SK-N-SH treated with all-trans-retinoic acid at 6 μM for 48 hours (cell line): ENCODE measurements around the gene CHST12.

ENCODE experiments used
- ATAC-seq: fragments of 200-7000 bp; cut with Tn5 transposase; 3 replicates; pipeline ENCODE4 v1.9.1; 2020; ENCODE audit warnings: mild to moderate bottlenecking, moderate library complexity
- ARNTL ChIP-seq: fragments of 450-650 bp; formaldehyde crosslinking; IDR thresholded peaks from 2 replicates; pipeline ENCODE4 v1.5.0; 2020; ENCODE audit warnings: low read depth, mild to moderate bottlenecking, moderate library complexity, borderline replicate concordance
- BACH2 ChIP-seq: fragments of 250-450 bp; sonication (Bioruptor Pico); IDR thresholded peaks from 2 replicates; pipeline ENCODE4 v1.9.0; 2021; ENCODE audit warnings: mild to moderate bottlenecking, borderline replicate concordance
- CSDC2 ChIP-seq: fragments of 250-450 bp; sonication (Bioruptor Pico); IDR thresholded peaks from 2 replicates; pipeline ENCODE4 v1.5.0; 2020; ENCODE audit warnings: mild to moderate bottlenecking, moderate library complexity
- CSRNP3 ChIP-seq: fragments of 250-450 bp; sonication (Bioruptor Pico); IDR thresholded peaks from 2 replicates; pipeline ENCODE4 v1.5.1; 2021; ENCODE audit warnings: mild to moderate bottlenecking, moderate library complexity
- ESRRG ChIP-seq: fragments of 250-450 bp; sonication (Bioruptor Pico); IDR thresholded peaks from 2 replicates; pipeline ENCODE4 v1.6.1; 2021; ENCODE audit warnings: mild to moderate bottlenecking
- GLIS3 ChIP-seq: fragments of 250-450 bp; sonication (Bioruptor Pico); IDR thresholded peaks from 2 replicates; pipeline ENCODE4 v1.5.0; 2020; ENCODE audit warnings: mild to moderate bottlenecking, moderate library complexity
- ISL1 ChIP-seq: fragments of 250-450 bp; sonication (Bioruptor Pico); IDR thresholded peaks from 2 replicates; pipeline ENCODE4 v2.1.2; 2022; ENCODE audit warnings: mild to moderate bottlenecking, moderate library complexity
- OSR1 ChIP-seq: fragments of 250-450 bp; sonication (Bioruptor Pico); IDR thresholded peaks from 2 replicates; pipeline ENCODE4 v1.8.0; 2022; ENCODE audit warnings: moderate library complexity, mild to moderate bottlenecking, inconsistent platforms
- PATZ1 ChIP-seq: fragments of 250-450 bp; sonication (Bioruptor Pico); IDR thresholded peaks from 2 replicates; pipeline ENCODE4 v1.8.0; 2020; ENCODE audit warnings: mild to moderate bottlenecking, moderate library complexity, borderline replicate concordance
- POU6F1 ChIP-seq: fragments of 250-450 bp; sonication (Bioruptor Pico); IDR thresholded peaks from 2 replicates; pipeline ENCODE4 v1.8.0; 2021; ENCODE audit warnings: low read depth, mild to moderate bottlenecking, moderate library complexity, borderline replicate concordance
- PPARA ChIP-seq: fragments of 250-450 bp; sonication (Bioruptor Pico); IDR thresholded peaks from 2 replicates; pipeline ENCODE4 v1.5.0; 2020; ENCODE audit warnings: mild to moderate bottlenecking, borderline replicate concordance
- RARB ChIP-seq: fragments of 250-450 bp; sonication (Bioruptor Pico); IDR thresholded peaks from 2 replicates; pipeline ENCODE4 v1.8.0; 2021; ENCODE audit warnings: mild to moderate bottlenecking, moderate library complexity
- SNAI2 ChIP-seq: fragments of 250-450 bp; sonication (Bioruptor Pico); IDR thresholded peaks from 2 replicates; pipeline ENCODE4 v1.5.0; 2020; ENCODE audit warnings: mild to moderate bottlenecking, moderate library complexity
- TCF4 ChIP-seq: fragments of 250-450 bp; sonication (Bioruptor Pico); IDR thresholded peaks from 2 replicates; pipeline ENCODE4 v1.8.0; 2021; ENCODE audit warnings: mild to moderate bottlenecking, moderate library complexity, borderline replicate concordance
- TOX ChIP-seq: fragments of 250-450 bp; sonication (Bioruptor Pico); IDR thresholded peaks from 2 replicates; pipeline ENCODE4 v1.8.0; 2021; ENCODE audit warnings: mild to moderate bottlenecking, moderate library complexity, borderline replicate concordance
- TSHZ2 ChIP-seq: fragments of 250-450 bp; sonication (Bioruptor Pico); IDR thresholded peaks from 2 replicates; pipeline ENCODE4 v1.5.0; 2020; ENCODE audit warnings: mild to moderate bottlenecking, moderate library complexity
- ZFP3 ChIP-seq: fragments of 250-450 bp; sonication (Bioruptor Pico); IDR thresholded peaks from 2 replicates; pipeline ENCODE4 v1.5.0; 2020; ENCODE audit warnings: mild to moderate bottlenecking, moderate library complexity
- ZFP30 ChIP-seq: fragments of 450-650 bp; formaldehyde crosslinking; IDR thresholded peaks from 2 replicates; pipeline ENCODE4 v1.5.0; 2022; ENCODE audit warnings: mild to moderate bottlenecking, moderate library complexity
- ZNF565 ChIP-seq: fragments of 450-650 bp; formaldehyde crosslinking; conservative IDR thresholded peaks from 2 replicates; pipeline ENCODE4 v1.5.0; 2020; ENCODE audit warnings: low read depth, mild to moderate bottlenecking, moderate library complexity
- ZNF70 ChIP-seq: fragments of 450-650 bp; formaldehyde crosslinking; IDR thresholded peaks from 2 replicates; pipeline ENCODE4 v1.5.0; 2020; ENCODE audit warnings: mild to moderate bottlenecking, moderate library complexity
- ZNF8 ChIP-seq: fragments of 450-650 bp; formaldehyde crosslinking; IDR thresholded peaks from 2 replicates; pipeline ENCODE4 v1.5.0; 2020; ENCODE audit warnings: mild to moderate bottlenecking, moderate library complexity

Gene CHST12

GRCh38 chr7:2421943-2422310 is 18.5 kb downstream of the CHST12 start:
- TF ChIP-seq ZNF8 (CRISPR knock-in tag) (no peak), ARNTL (no peak), ZNF565 (CRISPR knock-in tag) (no peak), ESRRG (CRISPR knock-in tag) (no peak), ZNF70 (no peak), ZFP3 (no peak), ISL1 (CRISPR knock-in tag) (no peak), PPARA (CRISPR knock-in tag) (no peak), TSHZ2 (CRISPR knock-in tag) (no peak), TOX (no peak), OSR1 (CRISPR knock-in tag) (no peak), CSRNP3 (CRISPR knock-in tag) (no peak)
- TF ChIP-seq, all 23 proteins: peak for 0
- no peak for ATAC-seq

- no peak for TF ChIP-seq ZNF8 (CRISPR knock-in tag)
- no peak for TF ChIP-seq BACH2 (CRISPR knock-in tag)
- TF ChIP-seq RARB (CRISPR knock-in tag), result no peak
- TF ChIP-seq ZNF565 (CRISPR knock-in tag), result no peak
- TF ChIP-seq GLIS3 (CRISPR knock-in tag), result no peak
- no peak for TF ChIP-seq CSRNP3 (CRISPR knock-in tag)
- TF ChIP-seq POU6F1 (CRISPR knock-in tag), result no peak
- no peak for TF ChIP-seq ZFP30
- TF ChIP-seq TSHZ2 (CRISPR knock-in tag), result no peak
- TF ChIP-seq SNAI2 (CRISPR knock-in tag), result no peak
- no peak for TF ChIP-seq PPARA (CRISPR knock-in tag)
- TF ChIP-seq, all 23 proteins: peak for 0
- no peak for ATAC-seq
These were observed 22.3 kb downstream of the CHST12 start for GRCh38 chr7:2425749-2426148.

- ATAC-seq, result no peak; the same call in 2 of the 3 replicates
- TF ChIP-seq PATZ1 (CRISPR knock-in tag), result no peak
- no peak for TF ChIP-seq RARB (CRISPR knock-in tag)
- TF ChIP-seq TSHZ2 (CRISPR knock-in tag), result no peak
- no peak for TF ChIP-seq OSR1 (CRISPR knock-in tag)
- no peak for TF ChIP-seq ESRRG (CRISPR knock-in tag)
- no peak for TF ChIP-seq ARNTL
- no peak for TF ChIP-seq PPARA (CRISPR knock-in tag)
- no peak for TF ChIP-seq ZNF565 (CRISPR knock-in tag)
- TF ChIP-seq SNAI2 (CRISPR knock-in tag), result no peak
- TF ChIP-seq ZNF70, result no peak
- TF ChIP-seq TCF4 (CRISPR knock-in tag), result no peak
- TF ChIP-seq CSDC2 (CRISPR knock-in tag), result no peak
- no peak for TF ChIP-seq TOX
- TF ChIP-seq ZNF8 (CRISPR knock-in tag), result no peak
These were observed 28.0 kb downstream of the CHST12 start for GRCh38 chr7:2431260-2431867.
